GM23338 (cell line): Measurements from ENCODE around the gene ZNF212.

Experiments used
- CREB1 ChIP-seq: fragments of 250-450 bp; sonication (Bioruptor Pico); IDR thresholded peaks from 2 replicates; pipeline ENCODE4 v1.5.0; 2020; ENCODE audit warnings: low read depth, mild to moderate bottlenecking, moderate library complexity
- EZH2 ChIP-seq: fragments of 200-600 bp; sonication (generic); IDR thresholded peaks from one replicate; pipeline ENCODE4 v1.8.0; 2017; ENCODE audit warnings: antibody characterized with exemption, mild to moderate bottlenecking, low read depth; ENCODE audit not compliant: unreplicated experiment
- EZH2phosphoT487 ChIP-seq: fragments of 200-600 bp; sonication (generic); IDR thresholded peaks from one replicate; pipeline ENCODE4 v1.8.1; 2018; ENCODE audit warnings: antibody characterized with exemption; ENCODE audit not compliant: unreplicated experiment
- JUNB ChIP-seq: IDR thresholded peaks from one replicate; pipeline ENCODE4 v1.6.1; 2016; ENCODE audit warnings: antibody characterized with exemption; ENCODE audit not compliant: unreplicated experiment
- POLR2AphosphoS5 ChIP-seq: IDR thresholded peaks from 2 replicates; pipeline ENCODE4 v1.6.1; 2016; ENCODE audit warnings: antibody characterized with exemption, low read depth
- STAT1 ChIP-seq: IDR thresholded peaks from one replicate; pipeline ENCODE4 v1.6.1; 2016; ENCODE audit warnings: antibody characterized with exemption; ENCODE audit not compliant: unreplicated experiment
- TF ChIP-seq, protein P1 (sequence below), 2 experiments: fragments of 200-600 bp in 1 of 2; sonication (generic) in 1 of 2; conservative IDR thresholded peaks; 2 replicates each; pipeline versions ENCODE4 v1.5.1 to v1.6.1; 2016 to 2017; ENCODE audit warnings: antibody characterized with exemption in 2 of 2, low read depth in 2 of 2, mild to moderate bottlenecking in 2 of 2, moderate library complexity in 1 of 2
- TF ChIP-seq, protein P2 (sequence below): IDR thresholded peaks from one replicate; pipeline ENCODE4 v1.6.1; 2018; ENCODE audit warnings: antibody characterized with exemption; ENCODE audit not compliant: unreplicated experiment

DNA sequence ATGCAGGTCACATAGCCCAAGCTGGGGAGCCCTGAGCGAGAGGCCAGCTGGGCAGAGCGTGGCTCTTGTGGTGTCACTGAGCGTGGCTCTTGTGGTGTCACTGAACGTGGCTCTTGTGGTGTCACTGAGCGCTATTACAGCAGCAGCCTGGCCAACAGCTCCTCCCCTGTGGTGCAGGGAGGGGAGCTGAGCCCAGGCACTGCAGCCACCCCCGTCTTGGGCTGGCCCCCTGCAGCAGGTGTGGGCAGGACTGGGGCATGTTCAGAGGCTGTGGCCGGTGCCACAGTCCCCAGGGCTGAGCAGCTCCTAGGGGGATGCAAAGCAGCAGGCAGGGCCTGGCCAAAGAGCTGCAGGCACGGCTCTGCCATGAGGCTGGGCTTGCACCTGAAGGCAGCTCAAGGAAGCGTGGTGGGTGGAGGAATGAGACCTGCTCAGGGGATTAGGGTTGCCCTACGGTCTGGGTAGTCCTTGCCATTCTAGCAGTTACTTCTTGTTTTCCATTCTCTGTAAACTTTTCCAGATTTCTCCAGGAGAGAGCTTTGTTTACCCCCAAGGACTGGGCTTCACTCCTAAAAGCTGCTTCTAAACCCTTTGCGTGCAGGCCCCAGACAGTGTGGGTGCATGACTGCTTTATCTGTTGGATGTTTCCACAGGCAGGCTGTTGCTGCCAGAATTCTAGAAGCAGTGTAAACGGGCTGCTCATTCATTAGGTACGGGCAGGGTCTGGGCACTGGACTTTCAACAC is 51.8 kb downstream of the ZNF212 start:
- TF ChIP-seq, protein P1, sequence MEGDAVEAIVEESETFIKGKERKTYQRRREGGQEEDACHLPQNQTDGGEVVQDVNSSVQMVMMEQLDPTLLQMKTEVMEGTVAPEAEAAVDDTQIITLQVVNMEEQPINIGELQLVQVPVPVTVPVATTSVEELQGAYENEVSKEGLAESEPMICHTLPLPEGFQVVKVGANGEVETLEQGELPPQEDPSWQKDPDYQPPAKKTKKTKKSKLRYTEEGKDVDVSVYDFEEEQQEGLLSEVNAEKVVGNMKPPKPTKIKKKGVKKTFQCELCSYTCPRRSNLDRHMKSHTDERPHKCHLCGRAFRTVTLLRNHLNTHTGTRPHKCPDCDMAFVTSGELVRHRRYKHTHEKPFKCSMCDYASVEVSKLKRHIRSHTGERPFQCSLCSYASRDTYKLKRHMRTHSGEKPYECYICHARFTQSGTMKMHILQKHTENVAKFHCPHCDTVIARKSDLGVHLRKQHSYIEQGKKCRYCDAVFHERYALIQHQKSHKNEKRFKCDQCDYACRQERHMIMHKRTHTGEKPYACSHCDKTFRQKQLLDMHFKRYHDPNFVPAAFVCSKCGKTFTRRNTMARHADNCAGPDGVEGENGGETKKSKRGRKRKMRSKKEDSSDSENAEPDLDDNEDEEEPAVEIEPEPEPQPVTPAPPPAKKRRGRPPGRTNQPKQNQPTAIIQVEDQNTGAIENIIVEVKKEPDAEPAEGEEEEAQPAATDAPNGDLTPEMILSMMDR (conservative IDR thresholded peaks at IDR 0.05; ENCODE audit: low read depth in 2 of 2) = no peak
- TF ChIP-seq CREB1 (no peak), JUNB (no peak), EZH2phosphoT487 (no peak), POLR2AphosphoS5 (no peak), EZH2 (no peak), STAT1 (no peak)
- TF ChIP-seq, protein P2, sequence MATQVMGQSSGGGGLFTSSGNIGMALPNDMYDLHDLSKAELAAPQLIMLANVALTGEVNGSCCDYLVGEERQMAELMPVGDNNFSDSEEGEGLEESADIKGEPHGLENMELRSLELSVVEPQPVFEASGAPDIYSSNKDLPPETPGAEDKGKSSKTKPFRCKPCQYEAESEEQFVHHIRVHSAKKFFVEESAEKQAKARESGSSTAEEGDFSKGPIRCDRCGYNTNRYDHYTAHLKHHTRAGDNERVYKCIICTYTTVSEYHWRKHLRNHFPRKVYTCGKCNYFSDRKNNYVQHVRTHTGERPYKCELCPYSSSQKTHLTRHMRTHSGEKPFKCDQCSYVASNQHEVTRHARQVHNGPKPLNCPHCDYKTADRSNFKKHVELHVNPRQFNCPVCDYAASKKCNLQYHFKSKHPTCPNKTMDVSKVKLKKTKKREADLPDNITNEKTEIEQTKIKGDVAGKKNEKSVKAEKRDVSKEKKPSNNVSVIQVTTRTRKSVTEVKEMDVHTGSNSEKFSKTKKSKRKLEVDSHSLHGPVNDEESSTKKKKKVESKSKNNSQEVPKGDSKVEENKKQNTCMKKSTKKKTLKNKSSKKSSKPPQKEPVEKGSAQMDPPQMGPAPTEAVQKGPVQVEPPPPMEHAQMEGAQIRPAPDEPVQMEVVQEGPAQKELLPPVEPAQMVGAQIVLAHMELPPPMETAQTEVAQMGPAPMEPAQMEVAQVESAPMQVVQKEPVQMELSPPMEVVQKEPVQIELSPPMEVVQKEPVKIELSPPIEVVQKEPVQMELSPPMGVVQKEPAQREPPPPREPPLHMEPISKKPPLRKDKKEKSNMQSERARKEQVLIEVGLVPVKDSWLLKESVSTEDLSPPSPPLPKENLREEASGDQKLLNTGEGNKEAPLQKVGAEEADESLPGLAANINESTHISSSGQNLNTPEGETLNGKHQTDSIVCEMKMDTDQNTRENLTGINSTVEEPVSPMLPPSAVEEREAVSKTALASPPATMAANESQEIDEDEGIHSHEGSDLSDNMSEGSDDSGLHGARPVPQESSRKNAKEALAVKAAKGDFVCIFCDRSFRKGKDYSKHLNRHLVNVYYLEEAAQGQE = no peak
